ENCODE results near the gene PTPRR.

The PTPRR gene, protein sequence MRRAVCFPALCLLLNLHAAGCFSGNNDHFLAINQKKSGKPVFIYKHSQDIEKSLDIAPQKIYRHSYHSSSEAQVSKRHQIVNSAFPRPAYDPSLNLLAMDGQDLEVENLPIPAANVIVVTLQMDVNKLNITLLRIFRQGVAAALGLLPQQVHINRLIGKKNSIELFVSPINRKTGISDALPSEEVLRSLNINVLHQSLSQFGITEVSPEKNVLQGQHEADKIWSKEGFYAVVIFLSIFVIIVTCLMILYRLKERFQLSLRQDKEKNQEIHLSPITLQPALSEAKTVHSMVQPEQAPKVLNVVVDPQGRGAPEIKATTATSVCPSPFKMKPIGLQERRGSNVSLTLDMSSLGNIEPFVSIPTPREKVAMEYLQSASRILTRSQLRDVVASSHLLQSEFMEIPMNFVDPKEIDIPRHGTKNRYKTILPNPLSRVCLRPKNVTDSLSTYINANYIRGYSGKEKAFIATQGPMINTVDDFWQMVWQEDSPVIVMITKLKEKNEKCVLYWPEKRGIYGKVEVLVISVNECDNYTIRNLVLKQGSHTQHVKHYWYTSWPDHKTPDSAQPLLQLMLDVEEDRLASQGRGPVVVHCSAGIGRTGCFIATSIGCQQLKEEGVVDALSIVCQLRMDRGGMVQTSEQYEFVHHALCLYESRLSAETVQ

DNA sequence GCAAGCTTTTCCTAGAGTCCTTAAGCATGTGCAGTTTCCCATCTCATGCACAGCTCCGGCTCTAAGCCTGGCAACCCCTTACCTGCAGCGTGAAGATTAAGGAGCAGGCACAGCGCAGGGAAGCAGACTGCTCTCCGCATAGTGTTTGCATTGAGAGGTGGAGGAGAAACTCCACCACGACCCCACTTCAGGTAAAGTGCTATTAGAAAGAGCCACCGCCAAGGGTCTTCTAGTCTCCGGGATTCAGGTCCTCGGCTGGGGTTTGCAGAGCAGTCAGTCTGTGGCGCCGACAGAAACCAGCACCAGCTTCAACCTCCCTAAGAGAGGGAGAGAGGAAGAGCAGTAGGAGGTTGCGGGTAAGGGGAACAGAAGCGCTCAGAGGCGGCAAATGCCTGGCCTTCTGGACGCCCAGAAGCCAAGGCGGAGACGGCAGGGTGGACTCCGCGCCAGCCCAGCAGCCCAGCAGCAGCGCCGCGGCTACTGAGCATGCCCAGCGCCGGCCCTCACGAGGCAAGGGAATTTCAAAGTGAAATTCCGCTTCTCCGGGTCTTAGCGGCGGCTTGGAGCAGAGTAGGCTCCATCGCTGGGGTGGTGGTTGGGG is at the start of gene PTPRR:
Gene PTPRR, minus strand, starts transcription at position 488 of the 601 bp plus-strand sequence. Its CDS starts 348 bp downstream, at position 140.
- DNase-seq = no peak

DNA sequence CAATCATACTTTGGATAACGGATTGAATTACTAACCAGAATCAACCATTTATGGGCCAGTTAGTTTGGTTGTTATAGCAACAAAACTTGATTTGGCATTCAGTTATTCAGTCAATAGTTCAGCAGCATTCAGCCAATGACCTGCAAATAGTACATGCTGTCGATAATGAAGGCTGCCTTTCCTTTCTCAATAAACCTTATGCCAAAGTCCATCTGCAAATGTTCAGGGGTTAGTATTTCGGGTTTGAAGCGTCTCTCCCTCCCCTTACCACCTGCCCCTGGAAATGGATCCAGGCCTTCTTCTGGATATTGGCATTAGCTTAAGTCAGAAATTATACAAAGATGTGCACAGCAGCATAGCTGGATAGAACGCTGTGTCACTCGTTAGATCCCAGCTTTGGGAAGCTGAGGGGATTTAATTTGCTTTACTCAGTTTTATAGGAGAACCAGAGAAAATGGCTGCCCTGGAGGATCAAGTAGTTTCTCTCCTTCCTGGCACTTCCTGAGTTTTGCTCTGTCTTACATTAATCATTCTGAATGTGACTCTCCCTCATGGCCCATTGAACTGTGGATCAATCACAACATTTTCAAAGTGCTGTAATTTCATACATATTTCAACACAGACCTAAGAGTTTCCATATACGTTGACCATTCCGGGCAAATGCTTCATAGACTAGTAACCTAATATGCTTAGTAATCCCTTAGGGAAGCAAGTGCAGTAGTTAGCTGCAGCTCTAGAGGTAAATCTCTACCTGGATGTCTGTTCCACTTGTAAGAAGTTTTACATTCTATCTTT is 46.7 kb upstream of the PTPRR start:
- no peak for DNase-seq

DNA sequence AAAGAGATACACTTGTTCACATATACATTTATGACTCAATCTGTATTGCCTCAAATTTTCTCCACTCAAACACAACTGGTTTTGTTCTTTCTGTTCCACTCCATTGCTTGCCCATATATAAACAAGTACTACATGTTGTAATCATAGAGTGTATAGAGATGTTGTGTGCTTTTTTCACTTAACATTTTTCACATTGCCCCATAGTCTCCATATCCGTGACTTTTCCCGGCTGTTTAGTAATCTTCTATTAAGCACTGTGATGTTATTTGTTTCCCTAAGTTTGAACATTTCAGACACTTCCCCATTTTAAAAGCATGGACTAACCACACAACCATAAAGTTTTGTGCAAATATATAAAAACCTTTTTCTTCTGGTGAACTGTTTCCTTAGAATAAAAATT is 45.5 kb upstream of the PTPRR start:
- DNase-seq = no peak

DNA sequence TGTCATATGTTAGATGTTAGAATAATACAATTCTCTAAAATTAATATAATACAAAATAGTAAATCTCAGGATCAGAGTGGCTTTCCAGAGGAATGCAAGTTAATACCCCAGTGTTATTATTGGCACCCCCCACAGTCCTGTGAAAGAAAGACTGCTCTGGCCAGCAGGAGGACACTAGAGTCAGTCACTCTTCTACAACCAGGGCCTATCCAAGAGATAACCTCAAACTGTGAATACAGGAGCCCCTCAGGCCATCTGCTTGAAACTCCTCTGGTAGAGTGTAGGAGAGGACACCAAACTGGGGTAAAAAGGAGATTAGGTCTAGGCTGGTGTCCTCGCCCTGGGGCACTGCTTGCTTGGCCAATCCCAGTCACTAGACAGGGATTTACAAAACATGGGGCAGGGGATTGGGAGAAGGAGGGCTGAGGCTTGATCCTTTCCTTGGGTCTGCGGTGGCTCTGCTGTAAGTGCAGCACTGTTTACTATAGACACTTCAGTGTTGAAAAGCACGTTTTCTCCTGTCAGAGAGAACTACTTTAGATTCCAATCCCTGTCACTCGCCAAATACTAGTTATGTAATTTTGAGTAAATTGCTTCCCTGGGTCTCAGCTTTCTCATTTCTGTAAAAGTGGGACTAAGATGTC is 44.5 kb upstream of the PTPRR start:
- DNase-seq = no peak

DNA sequence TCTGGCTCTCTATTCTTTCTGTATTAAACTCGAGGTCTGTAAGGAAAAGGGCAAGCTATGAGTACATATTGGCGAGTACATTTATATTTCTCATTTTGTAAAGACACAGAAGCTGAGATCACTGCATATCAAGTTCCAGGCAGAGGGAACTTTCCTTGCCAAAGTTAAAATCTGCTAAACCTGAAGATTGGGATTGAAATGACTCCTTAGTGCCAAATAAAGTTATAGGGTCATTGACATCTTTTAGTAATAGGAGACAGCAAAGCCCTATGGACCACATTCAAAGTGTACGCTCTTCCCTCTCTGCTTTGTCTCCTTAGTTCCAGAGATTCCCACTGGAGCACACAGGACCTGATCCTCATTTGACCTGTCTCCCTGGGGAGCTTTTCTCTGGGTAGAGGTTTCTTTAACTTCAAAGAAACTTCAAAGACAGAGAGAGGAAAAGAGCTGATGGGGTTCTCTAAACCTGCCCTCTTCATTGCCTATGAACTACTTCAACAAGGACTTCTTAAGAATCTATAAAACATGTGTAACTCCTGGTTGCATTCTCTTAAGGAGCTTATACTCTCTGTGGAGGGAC is 42.6 kb upstream of the PTPRR start:
- DNase-seq = no peak

DNA sequence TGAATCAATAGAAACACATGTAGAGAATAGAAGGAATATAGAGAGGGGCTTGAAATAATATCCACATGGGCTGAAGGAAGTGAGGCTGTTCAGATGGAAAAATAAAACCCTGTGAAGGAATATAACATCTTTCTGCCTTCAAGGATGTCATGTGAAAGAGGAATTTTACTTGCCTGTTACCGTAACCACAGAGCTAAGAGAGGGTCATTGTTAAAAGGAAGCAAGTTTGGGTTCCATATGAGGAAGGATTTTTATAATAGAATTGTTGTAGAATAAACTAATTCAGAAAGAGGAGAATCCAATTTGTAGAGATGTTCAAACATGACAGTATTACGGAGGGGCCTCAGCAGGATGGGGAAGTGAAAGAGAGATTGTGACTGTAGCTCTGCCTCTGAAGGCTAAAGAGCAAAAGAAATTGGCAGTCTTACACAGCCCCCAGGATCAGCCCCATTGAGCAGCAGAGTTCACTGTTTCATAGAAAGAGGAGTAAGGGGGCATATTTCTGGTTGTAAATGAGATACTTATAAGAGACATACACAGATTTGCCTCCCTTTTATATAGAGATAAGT is 41.8 kb upstream of the PTPRR start:
- no peak for DNase-seq

DNA sequence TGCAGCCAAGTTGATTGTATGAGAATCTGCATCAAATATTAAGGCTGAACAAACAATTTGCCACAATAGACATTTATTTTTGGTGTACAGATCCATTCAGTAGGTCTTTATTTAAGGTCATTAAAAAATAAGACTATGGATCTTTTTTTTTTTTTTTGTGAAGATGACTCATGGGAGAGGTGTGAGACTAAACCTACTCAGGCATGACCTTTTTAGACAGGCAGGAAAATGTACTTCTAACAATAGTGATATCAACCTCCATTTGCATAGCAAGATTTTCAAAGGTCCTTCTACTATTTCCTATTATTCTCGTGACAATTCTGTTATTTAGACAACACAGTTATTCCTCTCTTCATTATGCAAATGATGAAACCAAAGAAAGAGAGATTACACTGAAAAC is 39.9 kb upstream of the PTPRR start:
- no peak for DNase-seq

DNA sequence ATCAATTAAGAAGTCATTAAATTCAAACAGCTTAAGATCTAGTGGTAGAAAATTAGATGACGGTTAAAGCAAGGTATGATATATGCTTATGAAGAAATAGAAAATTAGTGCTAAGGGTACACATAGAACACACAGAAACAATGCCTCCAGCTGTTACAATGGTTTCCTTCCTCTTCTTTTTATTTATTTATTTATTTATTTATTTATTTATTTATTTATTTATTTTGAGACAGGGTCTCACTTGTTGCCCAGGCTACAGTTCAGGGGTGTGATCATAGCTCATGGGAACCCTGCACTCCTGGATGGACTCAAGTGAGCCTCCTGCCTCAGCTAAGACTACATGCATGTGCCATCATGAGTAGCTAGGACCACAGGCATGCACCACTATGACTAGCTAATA is 34.9 kb upstream of the PTPRR start:
- no peak for DNase-seq

DNA sequence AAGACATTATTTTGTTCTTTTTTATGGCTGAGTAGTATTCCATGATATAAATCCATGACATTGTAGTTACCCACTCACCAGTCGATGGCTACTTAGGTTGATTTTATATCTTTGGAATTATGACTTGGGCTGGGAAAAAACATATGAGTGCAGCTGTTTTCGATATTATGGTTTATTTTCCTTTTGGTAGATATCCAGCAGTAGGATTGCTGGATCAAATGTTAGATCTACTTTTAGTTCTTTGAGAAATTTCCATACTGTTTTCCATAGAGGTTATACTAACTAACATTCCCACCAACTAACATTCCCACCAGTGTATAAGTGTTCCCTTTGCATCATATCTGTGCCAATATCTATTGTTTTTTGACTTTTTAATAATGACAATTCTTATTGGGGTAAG is 29.9 kb upstream of the PTPRR start:
- no peak for DNase-seq

DNA sequence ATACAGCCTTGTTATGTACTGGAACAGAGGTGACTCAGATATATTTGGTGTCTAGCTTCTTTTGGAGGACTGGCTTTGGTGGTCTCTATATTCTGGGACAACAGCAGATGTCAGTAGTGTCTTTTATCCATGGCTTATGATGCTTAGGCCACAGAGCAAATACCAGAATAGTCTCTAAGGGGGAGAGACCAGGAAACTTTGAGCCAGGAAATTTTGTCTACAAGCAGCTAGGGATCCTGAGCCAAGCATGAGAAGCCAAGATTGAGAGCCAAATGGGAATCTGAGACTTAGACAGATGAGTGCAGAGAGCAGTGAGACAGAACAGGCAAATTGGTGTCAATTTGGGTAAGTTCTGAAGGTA is 28.4 kb upstream of the PTPRR start:
- no peak for DNase-seq

DNA sequence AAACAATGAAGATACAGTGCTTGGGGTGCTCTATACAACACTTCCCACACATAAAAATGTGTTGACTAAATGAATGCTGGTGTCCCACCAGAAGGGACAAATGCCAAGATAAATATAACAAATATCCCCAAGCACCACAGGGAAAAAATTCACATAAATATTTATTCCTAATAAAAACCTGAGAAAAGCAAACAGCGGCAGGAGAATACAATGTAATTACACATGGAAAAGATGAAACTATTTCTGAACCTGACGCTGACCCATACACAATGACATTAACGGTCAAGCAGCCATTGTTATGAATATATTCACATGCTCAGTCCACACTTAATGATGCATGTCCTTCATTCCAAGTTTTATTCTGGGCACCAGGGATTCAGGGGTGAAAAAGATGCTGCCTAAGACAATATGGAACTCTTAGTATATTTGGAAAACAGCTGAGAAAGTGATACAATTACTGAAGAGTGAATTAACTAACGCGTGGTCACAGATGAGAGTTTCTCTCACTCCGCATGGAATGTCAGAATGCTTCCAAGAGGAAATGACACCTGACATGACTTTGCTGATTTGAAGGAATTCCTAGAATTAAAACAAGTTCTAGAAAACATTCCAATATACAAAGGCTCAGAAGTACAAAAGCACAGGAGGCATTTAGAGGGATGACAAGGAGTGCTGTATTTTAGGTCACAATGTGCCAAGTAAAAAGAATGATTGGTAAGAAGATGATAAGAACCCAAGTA is 27.9 kb upstream of the PTPRR start:
- no peak for DNase-seq

DNA sequence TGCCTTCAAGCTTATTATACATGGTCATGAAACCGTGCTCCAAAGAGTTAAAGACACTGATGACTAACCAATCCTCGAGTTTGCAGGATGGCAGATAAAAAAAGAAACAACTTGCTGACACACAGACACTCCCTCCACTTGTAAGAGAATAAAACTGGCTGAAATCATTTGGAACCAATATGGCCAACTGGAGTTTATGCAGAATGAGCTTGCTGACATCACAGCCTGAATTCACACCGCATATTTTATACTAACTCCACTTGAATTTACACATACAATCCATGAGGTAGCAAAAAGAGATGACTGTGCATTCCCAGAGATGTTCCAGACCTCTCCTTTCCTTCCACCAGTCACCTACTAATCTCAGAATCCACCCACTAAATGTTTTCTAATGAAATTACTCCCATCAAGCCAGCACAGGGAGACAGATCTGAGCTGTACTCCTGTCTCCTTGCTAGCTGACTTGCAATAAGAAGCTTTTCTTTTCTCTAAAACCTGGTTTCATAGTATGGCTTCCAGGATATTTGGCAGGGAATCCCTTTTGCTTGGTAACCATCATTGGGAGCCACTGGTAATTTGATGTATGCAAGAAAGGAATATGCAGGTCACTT is 15.8 kb upstream of the PTPRR start:
- no peak for DNase-seq

DNA sequence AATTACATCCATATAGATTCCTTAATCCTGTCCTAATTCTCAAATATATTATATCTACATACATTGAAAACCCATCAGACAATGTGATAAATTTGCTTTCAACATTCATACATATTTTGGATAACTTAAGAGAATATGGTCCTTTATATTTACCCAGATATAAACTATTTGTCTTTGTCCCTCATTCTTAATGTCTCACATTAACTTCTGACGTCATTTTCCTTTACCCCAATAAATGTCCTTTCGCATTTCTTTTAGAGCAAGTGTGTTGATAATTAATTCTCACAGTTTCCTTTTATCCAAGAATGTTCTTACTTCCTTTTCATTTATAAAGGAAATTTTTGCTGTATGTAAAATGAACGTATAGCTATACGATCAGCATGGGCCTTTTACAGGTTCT is 12.6 kb upstream of the PTPRR start:
- no peak for DNase-seq

DNA sequence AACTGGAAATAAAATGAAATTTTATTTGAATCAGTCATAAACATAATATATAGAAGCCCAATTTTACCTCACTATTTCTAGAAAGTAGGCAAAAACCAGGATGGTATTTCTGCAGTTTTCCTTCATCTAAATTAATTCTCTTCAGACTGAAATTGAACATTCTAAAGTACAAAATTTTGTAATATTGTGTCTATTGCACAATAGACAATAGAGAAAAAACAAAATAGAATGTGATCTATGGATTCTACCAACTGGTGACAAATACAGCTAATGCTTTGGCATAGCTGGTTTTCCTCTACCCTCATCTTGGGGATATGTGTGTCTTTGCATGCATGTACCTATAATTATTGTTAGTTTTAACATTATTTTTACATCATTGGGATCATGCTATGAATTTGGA is 8.5 kb upstream of the PTPRR start:
- DNase-seq = no peak

DNA sequence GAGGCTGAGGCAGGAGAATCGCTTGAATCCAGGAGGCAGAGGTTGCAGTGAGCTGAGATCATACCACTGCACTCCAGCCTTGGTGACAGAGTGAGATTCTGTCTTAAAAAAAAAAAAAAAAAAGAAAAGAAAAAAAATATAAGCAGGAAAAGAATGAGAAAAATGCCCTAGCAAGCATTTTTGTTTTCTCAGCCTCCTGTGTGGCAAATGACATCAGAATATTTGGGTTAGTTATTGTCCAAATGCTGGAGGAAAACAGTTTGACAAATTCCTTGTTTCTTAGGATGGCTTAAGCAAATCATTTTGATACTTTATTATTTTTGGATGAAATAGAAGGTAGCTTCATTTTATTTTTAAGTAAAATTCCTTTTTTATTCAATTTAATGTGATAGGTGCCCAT is 7.5 kb upstream of the PTPRR start:
- DNase-seq = no peak

DNA sequence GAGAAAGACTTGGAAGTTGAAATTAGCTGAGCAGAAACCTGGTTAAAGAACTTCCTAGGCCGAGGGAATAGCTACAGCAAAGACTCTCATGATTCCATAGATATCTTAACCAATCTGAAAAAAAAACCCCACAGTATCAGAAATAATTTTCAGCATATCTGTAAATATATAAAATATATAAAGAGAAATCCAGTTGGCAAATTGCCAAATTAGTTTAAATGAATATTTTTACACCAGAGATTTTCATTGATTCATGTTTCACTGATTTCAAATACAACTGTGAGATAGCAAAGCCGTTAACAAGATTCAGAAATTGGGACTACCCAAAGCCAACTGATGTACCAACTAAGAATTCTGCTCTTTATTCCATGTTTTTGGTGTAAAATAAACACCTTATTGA is 6.8 kb upstream of the PTPRR start:
- DNase-seq = no peak

DNA sequence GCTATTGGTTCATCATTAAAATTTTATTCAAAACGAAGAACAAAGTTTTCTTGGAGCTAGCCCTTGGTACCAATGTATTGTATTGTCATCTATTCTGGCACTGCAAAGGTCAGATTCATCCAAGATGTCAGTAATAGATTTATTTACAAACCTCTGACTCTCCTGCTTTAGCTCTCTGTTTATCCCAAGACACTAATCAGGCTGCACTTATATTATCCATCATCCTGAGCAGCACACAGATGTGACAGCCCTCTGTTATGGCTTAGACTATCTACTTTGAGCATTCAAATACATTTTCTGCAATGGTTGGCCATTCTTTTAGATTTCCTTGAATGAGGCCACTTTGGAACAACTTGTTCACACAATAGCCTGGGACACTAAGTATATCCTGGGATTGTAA is 5.0 kb upstream of the PTPRR start:
- no peak for DNase-seq

DNA sequence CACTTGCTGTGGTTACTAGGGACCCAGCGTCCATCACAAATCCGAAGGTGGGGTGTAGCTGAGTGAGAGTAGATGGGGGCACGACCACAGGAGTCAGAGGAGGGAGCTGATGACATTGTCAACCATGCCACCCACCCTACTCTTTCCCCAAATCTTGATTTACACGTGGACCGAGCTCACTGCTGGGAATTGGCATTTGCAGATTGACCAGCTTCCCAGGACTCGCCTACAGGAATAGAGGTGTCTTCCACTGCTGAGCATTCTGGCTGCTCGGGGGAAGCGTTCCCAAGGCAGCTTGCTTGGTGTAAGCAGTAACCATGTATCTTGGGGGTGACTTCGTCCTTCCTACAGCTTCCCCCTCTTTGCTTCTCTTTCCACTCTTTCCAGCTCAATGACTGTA is 353 bp upstream of the PTPRR start:
- DNase-seq = no peak

DNA sequence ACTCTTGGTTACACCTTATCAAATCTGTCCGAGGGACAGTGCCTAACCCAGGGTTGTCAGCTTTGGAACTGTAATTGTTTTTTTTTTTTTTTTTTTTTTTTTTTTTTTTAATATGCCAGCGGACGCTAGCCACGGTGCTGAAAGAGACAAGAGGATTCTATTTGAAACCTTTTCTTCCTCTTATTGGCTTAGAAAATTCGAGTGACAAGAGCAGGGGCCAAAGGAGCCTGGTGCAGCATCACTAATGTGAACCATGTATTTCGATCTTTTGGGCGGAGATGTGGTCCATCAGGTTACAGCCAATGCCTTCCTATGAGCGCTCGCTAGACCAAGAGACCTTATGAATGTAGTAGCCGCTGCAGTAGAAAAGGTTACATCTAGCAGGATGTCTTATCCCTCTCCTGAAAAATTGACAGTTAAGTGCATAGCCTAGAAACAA is 922 bp downstream of the PTPRR start:
- no peak for DNase-seq

DNA sequence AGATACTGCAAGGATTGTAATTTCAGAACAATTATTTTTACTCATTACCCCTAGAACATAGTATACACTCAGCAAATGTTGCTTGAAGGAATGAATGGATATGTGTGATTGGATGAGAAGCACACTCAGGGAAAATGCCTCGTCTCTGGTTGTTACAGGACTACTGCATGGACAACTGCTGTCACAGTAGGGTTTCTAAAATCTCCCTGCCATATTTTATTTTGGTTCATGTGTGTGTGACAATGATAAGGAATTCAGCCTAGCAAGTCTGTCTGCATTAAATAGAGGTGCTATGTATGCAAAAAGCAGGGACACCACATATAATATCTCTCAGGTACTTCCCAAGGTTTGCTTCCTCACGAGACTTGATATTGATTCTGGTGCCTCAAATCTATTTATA is 1.4 kb downstream of the PTPRR start:
- no peak for DNase-seq

DNA sequence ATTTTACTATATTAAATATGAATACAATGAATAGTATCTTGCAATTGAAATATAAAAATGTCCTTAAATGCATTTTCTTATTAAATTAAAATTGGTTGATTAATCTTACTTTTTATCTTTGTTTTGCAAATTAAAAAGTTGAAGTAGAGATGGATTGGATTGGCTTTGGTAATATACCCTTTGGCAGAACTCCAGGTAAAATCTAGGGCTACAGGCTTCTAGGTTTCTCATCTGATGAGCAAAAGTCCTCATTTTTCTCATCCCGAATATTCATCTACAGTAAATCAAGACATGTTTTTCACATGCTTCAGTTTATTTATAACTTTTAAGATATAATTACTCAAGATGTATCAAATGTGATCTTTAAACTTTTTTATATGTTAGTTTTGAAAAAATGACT is 2.2 kb downstream of the PTPRR start:
- no peak for DNase-seq

Data from NCI-H2171 (cell line).